ENCODE measurements around the gene NAXD.

The NAXD gene

GRCh38 chr13:110635405-110636002 is 20.2 kb downstream of the NAXD start:
- Histone ChIP-seq H2AFZ (ENCODE audit: low read depth, low read length, severe bottlenecking) (no peak overlapping the region), H3K4me2 (ENCODE audit: low read depth, low read length, poor library complexity, severe bottlenecking) (no peak overlapping the region), H3F3A (ENCODE audit: insufficient read depth) (no peaks in the 10 kb centered on the region), H3K27me3 (ENCODE audit: low read length) (no peaks in the 10 kb centered on the region), H3K9me2 (replicated peaks; ENCODE audit: insufficient read depth, low read length) (no peaks in the 10 kb centered on the region), H3K79me2 (ENCODE audit: insufficient read depth, low read length) (0 out of 2 replicates have a peak, but pooled peaks cover 6% of the 10 kb centered on the region), H3K27ac (ENCODE audit: low read depth, low read length) (no peak overlapping the region), H3K9ac (ENCODE audit: low read length) (no peak overlapping the region), H3K4me3 (ENCODE audit: insufficient read depth, low read length, poor library complexity, severe bottlenecking) (no peak overlapping the region), H3K9me3 (ENCODE audit: insufficient read depth, low read length) (no peaks in the 10 kb centered on the region), H4K20me1 (ENCODE audit: low read depth, low read length) (no peaks in the 10 kb centered on the region), H3K36me3 (ENCODE audit: low read length) (no peaks in the 10 kb centered on the region)
- TF ChIP-seq EZH2phosphoT487 (conservative IDR thresholded peaks at IDR 0.05; ENCODE audit: low read length) (no peak), CTCF (IDR thresholded peaks at IDR 0.05; ENCODE audit: insufficient read depth, low read length, poor library complexity, severe bottlenecking) (no peak)

- H3K4me3 ChIP-seq (ENCODE audit: insufficient read depth, low read length, poor library complexity, severe bottlenecking), result no peak overlapping the region
- no peaks in the 10 kb centered on the region for H3K27me3 ChIP-seq (ENCODE audit: low read length)
- H3K36me3 ChIP-seq (ENCODE audit: low read length), result no peaks in the 10 kb centered on the region
- no peaks in the 10 kb centered on the region for H3K9me3 ChIP-seq (ENCODE audit: insufficient read depth, low read length)
- H3K4me2 ChIP-seq (ENCODE audit: low read depth, low read length, poor library complexity, severe bottlenecking), result no peak overlapping the region
- no peaks in the 10 kb centered on the region for H3K9me2 ChIP-seq (replicated peaks; ENCODE audit: insufficient read depth, low read length)
- H3K9ac ChIP-seq (ENCODE audit: low read length), result no peak overlapping the region
- TF ChIP-seq CTCF (IDR thresholded peaks at IDR 0.05; ENCODE audit: insufficient read depth, low read length, poor library complexity, severe bottlenecking) (no peak), EZH2phosphoT487 (conservative IDR thresholded peaks at IDR 0.05; ENCODE audit: low read length) (no peak)
- H3K79me2 ChIP-seq (ENCODE audit: insufficient read depth, low read length), result 0 out of 2 replicates have a peak, but pooled peaks cover 6% of the 10 kb centered on the region
- H3F3A ChIP-seq (ENCODE audit: insufficient read depth), result no peaks in the 10 kb centered on the region
- H3K27ac ChIP-seq (ENCODE audit: low read depth, low read length), result no peak overlapping the region
- H4K20me1 ChIP-seq (ENCODE audit: low read depth, low read length), result no peaks in the 10 kb centered on the region
- H2AFZ ChIP-seq (ENCODE audit: low read depth, low read length, severe bottlenecking), result no peak overlapping the region
These were observed 20.7 kb downstream of the NAXD start for GRCh38 chr13:110636053-110636475.

GRCh38 chr13:110636701-110637201 is 21.4 kb downstream of the NAXD start:
- Histone ChIP-seq H3K79me2 (ENCODE audit: insufficient read depth, low read length) (no peaks in the 10 kb centered on the region), H2AFZ (ENCODE audit: low read depth, low read length, severe bottlenecking) (no peak overlapping the region), H3K4me2 (ENCODE audit: low read depth, low read length, poor library complexity, severe bottlenecking) (no peak overlapping the region), H3F3A (ENCODE audit: insufficient read depth) (no peaks in the 10 kb centered on the region), H3K4me3 (ENCODE audit: insufficient read depth, low read length, poor library complexity, severe bottlenecking) (no peak overlapping the region), H4K20me1 (ENCODE audit: low read depth, low read length) (no peaks in the 10 kb centered on the region), H3K9me3 (ENCODE audit: insufficient read depth, low read length) (no peaks in the 10 kb centered on the region), H3K27me3 (ENCODE audit: low read length) (no peaks in the 10 kb centered on the region), H3K36me3 (ENCODE audit: low read length) (no peaks in the 10 kb centered on the region), H3K9ac (ENCODE audit: low read length) (no peak overlapping the region), H3K27ac (ENCODE audit: low read depth, low read length) (no peak overlapping the region), H3K9me2 (replicated peaks; ENCODE audit: insufficient read depth, low read length) (no peaks in the 10 kb centered on the region)
- TF ChIP-seq EZH2phosphoT487 (conservative IDR thresholded peaks at IDR 0.05; ENCODE audit: low read length) (no peak), CTCF (IDR thresholded peaks at IDR 0.05; ENCODE audit: insufficient read depth, low read length, poor library complexity, severe bottlenecking) (no peak)

Data from SU-DHL-6 (cell line).